Smooth muscle cell (in vitro differentiated cells): ENCODE results near the gene SELENOH. TPM values are rescaled to one million over a fixed set of nuclear protein-coding genes. Genes with fewer than 3 reads are reported as not detected.
A peak's percentile ranks its signal among the peaks of the same experiment; 100 is the strongest.

Experiments used
- DNase-seq: peaks from one replicate; lab custom pipeline; 2025; ENCODE audit not compliant: unreplicated experiment; lab: John Stamatoyannopoulos, UW
- H2AFZ ChIP-seq: fragments of 200-600 bp; sonication (generic); 2 replicates; pipeline ENCODE4 v1.6.0; 2016; ENCODE audit warnings: antibody characterized with exemption, low read depth, mild to moderate bottlenecking
- H3F3A ChIP-seq: fragments of 200-600 bp; sonication (generic); 2 replicates; pipeline ENCODE4 v1.6.0; 2017; ENCODE audit warnings: antibody characterized with exemption, low read depth
- H3K27ac ChIP-seq: fragments of 200-600 bp; sonication (generic); 2 replicates; pipeline ENCODE4 v1.5.1; 2016; ENCODE audit warnings: low read depth, mild to moderate bottlenecking
- H3K27me3 ChIP-seq: fragments of 200-600 bp; sonication (generic); 2 replicates; pipeline ENCODE4 v1.6.1; 2016; ENCODE audit warnings: low read depth, mild to moderate bottlenecking
- H3K36me3 ChIP-seq: fragments of 200-600 bp; sonication (generic); 2 replicates; pipeline ENCODE4 v1.5.1; 2016; ENCODE audit warnings: low read depth
- H3K4me1 ChIP-seq: fragments of 200-600 bp; sonication (generic); 2 replicates; pipeline ENCODE4 v1.5.1; 2016; ENCODE audit warnings: low read depth
- H3K4me2 ChIP-seq: fragments of 200-600 bp; sonication (generic); 2 replicates; pipeline ENCODE4 v1.6.0; 2016; ENCODE audit warnings: mild to moderate bottlenecking
- H3K4me3 ChIP-seq: fragments of 200-600 bp; sonication (generic); 2 replicates; pipeline ENCODE4 v1.5.1; 2016; ENCODE audit warnings: mild to moderate bottlenecking
- H3K79me2 ChIP-seq: fragments of 200-600 bp; sonication (generic); 2 replicates; pipeline ENCODE4 v1.6.0; 2016; ENCODE audit warnings: low read depth, mild to moderate bottlenecking
- H3K9ac ChIP-seq: fragments of 200-600 bp; sonication (generic); 2 replicates; pipeline ENCODE4 v1.6.0; 2016; ENCODE audit warnings: low read depth
- H3K9me3 ChIP-seq: fragments of 200-600 bp; sonication (generic); replicated peaks from 2 replicates; pipeline ENCODE4 v1.5.1; 2016; ENCODE audit warnings: low read depth
- H4K20me1 ChIP-seq: fragments of 200-600 bp; sonication (generic); 2 replicates; pipeline ENCODE4 v1.6.0; 2016; ENCODE audit warnings: low read depth
- WGBS: methylation state at CpG from one replicate; pipeline ENCODE4 v1.1.7; 2016; ENCODE audit warnings: low lambda C conversion rate; 5-methylcytosine and 5-hydroxymethylcytosine counted together
- polyA plus RNA-seq: library from polyadenylated mRNA; unstranded; fragments of >200 nt; fragmentation: Nextera tagmentation; extraction: Ambion mirVana; gene quantifications from 2 replicates; pipeline ENCODE4 v1.2.1, GENCODE V29; 2016
- total RNA-seq: library from RNA; depleted of rRNA; stranded (reverse); fragments of >200 nt; gene quantifications from 2 replicates; pipeline ENCODE4 v1.2.3, GENCODE V29; 2014
- TF ChIP-seq, protein P1 (sequence below): fragments of 200-600 bp; sonication (generic); IDR thresholded peaks from 2 replicates; pipeline ENCODE4 v1.5.1; 2017; ENCODE audit warnings: borderline replicate concordance, mild to moderate bottlenecking, antibody characterized with exemption; ENCODE audit not compliant: insufficient read depth, poor library complexity, severe bottlenecking

SELENOH gene
- total and polyA plus RNA-seq, 2 experiments from 2014 or later = 131 to 141 TPM

DNA sequence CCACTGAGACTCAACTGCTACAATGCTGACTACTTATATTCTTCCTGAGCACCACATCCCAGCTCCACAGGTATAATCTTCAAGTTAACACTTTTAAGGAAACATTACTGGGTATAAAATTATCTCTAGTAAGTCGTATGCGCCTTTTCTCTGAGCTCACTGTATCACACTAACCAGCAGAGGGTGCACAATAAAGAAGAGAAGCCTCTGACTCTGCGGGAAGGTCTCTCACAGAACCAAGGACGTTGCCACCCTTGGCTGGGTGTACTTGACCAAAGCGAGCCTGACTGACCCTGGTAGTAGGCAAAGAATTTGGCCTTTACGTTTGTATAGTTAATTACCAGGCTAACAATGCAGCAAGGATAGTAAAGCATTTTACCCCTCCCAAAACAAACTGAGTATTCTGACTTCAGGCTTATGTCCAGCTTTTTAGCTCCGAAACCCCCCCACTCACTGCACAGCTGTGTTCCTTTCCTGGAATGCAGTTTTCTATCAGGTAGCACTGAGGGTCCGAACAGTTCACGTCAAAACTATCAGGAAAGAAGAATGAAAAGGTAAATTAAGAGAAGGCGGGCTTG lies 10.5 kb downstream of the SELENOH start, which contains the start of gene BTBD18:
Gene BTBD18 (minus strand): TSS at position 144 of the 578 bp plus-strand sequence. CDS start 631 bp downstream, outside the sequence.
- Histone ChIP-seq H3K4me1 (no peaks in the 10 kb centered on the region), H3K79me2 (no peaks in the 10 kb centered on the region), H3K27me3 (no peaks in the 10 kb centered on the region), H3K4me2 (no peak within 1 kb of the TSS), H3K4me3 (no peak within 1 kb of the TSS), H3K9ac (no peak within 1 kb of the TSS), H3F3A (peaks cover 9% of the 10 kb centered on the region), H3K9me3 (no peaks in the 10 kb centered on the region), H4K20me1 (no peaks in the 10 kb centered on the region), H3K27ac (no peak within 1 kb of the TSS), H2AFZ (no peak within 1 kb of the TSS), H3K36me3 (no peaks in the 10 kb centered on the region)
- 51% methylated on average over 10 of the region's 10 CpGs for WGBS
- TF ChIP-seq, protein P1, sequence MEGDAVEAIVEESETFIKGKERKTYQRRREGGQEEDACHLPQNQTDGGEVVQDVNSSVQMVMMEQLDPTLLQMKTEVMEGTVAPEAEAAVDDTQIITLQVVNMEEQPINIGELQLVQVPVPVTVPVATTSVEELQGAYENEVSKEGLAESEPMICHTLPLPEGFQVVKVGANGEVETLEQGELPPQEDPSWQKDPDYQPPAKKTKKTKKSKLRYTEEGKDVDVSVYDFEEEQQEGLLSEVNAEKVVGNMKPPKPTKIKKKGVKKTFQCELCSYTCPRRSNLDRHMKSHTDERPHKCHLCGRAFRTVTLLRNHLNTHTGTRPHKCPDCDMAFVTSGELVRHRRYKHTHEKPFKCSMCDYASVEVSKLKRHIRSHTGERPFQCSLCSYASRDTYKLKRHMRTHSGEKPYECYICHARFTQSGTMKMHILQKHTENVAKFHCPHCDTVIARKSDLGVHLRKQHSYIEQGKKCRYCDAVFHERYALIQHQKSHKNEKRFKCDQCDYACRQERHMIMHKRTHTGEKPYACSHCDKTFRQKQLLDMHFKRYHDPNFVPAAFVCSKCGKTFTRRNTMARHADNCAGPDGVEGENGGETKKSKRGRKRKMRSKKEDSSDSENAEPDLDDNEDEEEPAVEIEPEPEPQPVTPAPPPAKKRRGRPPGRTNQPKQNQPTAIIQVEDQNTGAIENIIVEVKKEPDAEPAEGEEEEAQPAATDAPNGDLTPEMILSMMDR = peak; percentile 56
- no peak for DNase-seq

DNA sequence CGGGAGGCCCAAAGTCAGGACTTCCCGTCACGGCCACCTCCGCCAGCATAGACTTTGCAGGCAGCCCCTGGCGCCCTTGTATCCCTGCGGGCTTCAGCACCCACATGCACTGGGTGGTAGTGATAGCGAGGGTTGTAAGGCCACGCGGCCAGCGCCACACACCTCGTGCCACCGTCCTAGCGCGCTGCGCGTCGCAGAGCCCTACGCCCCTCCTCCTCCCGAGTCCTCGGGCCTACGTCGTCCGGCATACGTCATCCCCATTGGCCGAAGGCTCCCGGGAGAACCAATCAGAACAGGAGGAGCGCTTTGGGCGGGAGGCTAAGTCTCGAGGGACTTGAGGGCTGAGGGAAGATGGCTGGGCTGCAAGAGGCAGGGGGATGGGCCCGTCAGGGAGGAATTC lies 11.7 kb downstream of the SELENOH start:
- Histone ChIP-seq H2AFZ (no peak overlapping the region), H3K4me3 (no peak overlapping the region), H3K79me2 (no peaks in the 10 kb centered on the region), H3K9me3 (no peaks in the 10 kb centered on the region), H4K20me1 (no peaks in the 10 kb centered on the region), H3K4me1 (no peaks in the 10 kb centered on the region), H3F3A (peaks cover 4% of the 10 kb centered on the region), H3K27me3 (no peaks in the 10 kb centered on the region), H3K36me3 (no peaks in the 10 kb centered on the region), H3K27ac (no peak overlapping the region), H3K9ac (no peak overlapping the region), H3K4me2 (no peak overlapping the region)
- TF ChIP-seq, protein P1 = no peak
- WGBS = 96% methylated on average over 29 of the region's 30 CpGs
- no peak for DNase-seq

DNA sequence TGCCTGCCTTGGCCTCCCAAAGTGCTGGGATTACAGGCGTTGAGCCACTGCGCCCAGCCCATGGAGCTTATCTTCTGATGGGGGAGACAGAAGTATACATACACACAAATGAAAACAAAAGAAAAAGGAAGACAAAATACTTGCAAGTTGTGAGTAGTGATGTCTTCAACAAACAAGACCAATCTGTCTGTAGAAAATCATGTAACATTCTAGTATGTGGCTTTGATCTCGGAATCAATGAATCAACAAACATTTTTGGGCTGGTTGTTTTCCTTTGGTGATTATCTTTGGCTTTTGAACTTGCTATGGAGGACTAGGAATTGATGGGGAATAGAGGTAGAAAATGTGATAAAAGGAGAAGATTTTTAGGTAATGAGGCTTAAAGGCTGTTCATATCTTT lies 16.9 kb downstream of the SELENOH start:
- H4K20me1 ChIP-seq = peaks cover 8% of the 10 kb centered on the region
- TF ChIP-seq, protein P1 = no peak
- H3K4me1 ChIP-seq = peaks cover 3% of the 10 kb centered on the region
- no peak overlapping the region for H2AFZ ChIP-seq
- no peak overlapping the region for H3K4me2 ChIP-seq
- peaks cover 14% of the 10 kb centered on the region for H3K79me2 ChIP-seq
- H3K27me3 ChIP-seq = no peaks in the 10 kb centered on the region
- H3K9me3 ChIP-seq = no peaks in the 10 kb centered on the region
- no peak for DNase-seq
- H3K36me3 ChIP-seq = no peaks in the 10 kb centered on the region
- H3F3A ChIP-seq = peaks cover 6% of the 10 kb centered on the region
- no peak overlapping the region for H3K4me3 ChIP-seq
- H3K9ac ChIP-seq = no peak overlapping the region
- H3K27ac ChIP-seq = no peak overlapping the region
- 86% methylated on average over 3 of the region's 3 CpGs for WGBS
